Skin epidermis (tissue), 12 donors: ENCODE data around the gene CDC14A.

Source experiments
- H3K27ac ChIP-seq, 21 experiments: fragments of 200-600 bp; sonication (generic) in 11 of 21; one replicate each; pipeline ENCODE4 v1.5.0; 2020; ENCODE audit warnings: mild to moderate bottlenecking in 3 of 21, inconsistent platforms in 2 of 21, moderate library complexity in 2 of 21
- H3K4me3 ChIP-seq, 7 experiments: fragments of 200-600 bp; sonication (generic) in 2 of 7; one replicate each; pipeline ENCODE4 v1.5.0; 2020; ENCODE audit warnings: inconsistent platforms in 2 of 7, mild to moderate bottlenecking in 2 of 7, moderate library complexity in 1 of 7

Gene CDC14A

DNA sequence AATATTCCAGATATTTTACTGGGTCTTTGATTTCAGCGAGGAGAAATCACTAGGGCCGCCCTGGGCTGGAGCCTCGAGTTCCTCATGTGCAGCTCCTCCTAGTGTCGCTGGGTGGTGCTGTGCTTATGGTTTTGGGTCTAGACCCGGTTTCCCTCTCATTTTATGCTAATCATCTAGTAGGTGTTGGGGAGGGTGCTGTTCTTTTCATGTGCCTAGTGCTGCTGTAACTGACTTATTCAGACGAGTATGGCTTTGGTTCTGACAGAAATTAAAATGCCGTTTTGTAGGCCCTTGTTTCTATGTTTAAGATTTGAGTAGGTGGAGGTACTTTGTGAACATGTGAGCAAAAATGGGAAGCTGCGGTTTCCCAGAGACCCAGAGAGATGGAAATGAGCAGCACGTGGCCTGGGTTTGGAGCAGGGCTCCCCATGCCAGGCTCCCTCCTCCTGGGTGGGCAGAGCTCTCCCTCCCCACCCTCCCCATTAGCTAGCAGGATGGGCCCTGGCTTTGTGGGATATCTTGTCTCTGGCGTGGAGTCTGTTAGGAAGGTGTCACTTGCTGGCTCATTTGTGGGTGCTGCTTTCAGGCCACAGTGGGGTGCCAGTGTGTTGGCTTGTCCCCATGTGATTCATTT, 111.6 kb downstream of the CDC14A start:
- H3K27ac ChIP-seq: no peak overlapping the region
- H3K4me3 ChIP-seq: no peak overlapping the region

DNA sequence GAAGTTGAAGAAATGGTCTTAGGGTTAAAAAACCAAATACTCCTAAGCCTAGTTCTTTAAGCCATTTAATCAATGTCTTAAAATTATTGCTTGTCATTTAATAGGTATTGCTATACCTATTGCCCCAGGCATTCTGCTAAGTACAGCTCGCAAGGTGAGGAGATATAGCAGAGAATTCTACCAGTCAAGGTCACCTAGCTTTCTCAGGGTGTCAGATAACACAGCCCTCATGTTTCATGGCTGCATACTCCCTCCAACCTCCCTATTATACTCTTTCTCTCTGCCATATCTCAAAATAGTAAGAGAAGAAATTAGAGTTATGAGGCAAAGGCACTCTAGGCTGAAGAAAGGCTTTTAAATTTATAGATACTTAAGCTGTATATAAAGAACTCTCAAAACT, 117.3 kb downstream of the CDC14A start:
- Histone ChIP-seq H3K4me3 (no peak overlapping the region), H3K27ac (no peak overlapping the region)

DNA sequence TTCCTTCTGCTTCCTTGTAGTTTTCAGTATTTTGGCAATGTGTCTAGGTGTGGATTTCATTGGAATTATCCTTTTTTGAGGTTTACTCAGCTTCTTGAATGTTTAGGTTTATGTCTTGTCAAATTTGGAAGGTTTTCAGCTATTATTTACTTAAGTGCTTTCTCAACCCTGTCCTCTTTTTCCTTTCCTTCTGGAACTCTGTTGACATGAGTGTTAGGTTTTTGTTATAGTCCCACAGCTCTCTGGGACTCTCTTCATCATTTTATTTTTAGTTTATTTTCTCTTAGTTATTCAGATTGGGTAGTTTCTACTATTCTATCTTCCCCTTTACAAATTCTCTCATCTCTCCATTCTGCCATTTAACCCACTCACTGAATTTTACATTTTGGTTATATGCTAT, 122.5 kb downstream of the CDC14A start:
- no peak overlapping the region for H3K4me3 ChIP-seq
- H3K27ac ChIP-seq: no peak overlapping the region

DNA sequence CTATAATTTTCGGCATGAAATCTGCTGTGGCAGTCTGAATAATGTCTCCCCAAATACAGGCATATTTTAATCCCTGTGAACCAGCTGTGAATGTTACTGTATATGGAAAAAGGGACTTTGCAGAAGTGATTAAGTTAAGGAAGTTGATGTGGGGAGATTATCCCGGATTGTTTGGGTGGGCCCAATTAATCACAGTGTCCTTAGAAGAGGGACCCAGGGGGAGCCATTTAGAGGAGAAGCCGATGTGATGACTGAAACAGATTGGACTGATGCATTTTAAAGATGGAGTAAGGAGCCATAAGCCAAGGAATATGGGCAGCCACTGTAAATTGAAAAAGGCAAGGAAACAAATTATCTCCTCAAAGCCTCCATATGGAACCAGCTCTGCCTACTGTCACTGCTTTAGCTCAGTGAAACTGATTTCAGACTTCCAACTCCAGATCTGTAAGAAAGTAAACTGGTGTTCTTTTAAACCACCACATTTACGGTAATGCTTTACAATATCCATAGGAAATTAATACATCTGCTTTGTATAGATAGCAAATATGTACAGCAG, 124.5 kb downstream of the CDC14A start:
- no peak overlapping the region for H3K27ac ChIP-seq
- H3K4me3 ChIP-seq: no peak overlapping the region

DNA sequence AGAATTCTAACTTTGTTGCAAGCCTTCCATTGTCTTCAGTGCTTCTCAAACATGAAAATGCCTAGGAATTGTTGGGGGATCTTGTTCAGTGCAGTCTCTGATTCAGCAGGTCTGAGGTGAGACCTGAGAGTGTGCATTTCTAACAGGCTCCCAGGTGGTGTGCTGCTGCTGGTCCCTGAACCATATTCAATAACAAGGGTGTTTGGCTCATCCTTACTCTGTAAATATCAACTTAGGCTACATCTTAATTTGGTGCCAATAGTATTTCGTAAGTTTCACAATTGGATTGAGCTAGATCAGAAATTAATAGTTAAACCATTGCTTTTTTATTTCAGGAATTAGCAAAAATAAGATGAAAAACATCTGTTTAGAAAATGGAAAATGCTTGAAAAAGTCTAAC, 126.5 kb downstream of the CDC14A start:
- H3K27ac ChIP-seq: no peak overlapping the region

DNA sequence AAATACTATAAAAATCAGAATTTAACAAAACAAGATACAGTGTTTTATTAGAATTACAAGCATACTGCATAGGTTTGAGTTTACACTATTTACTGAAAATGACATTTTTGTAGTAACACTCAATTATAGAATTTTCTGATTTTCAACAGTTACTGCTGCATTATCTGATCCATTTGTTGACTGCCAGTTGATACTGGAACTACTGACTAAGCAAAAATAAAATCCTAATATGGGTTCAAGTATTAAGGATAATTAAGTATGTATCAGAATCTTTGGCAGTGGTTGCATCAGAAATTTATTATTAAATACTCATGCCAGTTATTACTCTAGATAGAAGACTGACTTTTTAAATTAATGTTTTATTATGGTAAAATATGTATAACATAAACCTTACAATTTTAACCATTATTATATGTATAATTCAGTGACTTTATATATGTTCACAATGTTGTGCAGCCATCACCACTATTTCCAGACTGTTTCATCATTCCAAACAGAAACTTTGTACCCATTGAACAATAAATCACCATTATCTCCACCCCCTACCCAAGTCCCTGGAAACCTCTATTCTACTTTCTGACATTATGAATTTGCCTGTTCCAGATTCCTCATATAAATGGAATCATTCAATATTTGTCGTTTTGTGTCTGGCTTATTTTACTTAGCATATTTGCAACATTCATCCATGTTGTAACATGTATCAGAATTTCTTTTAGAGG, 127.5 kb downstream of the CDC14A start:
- Histone ChIP-seq H3K27ac (no peak overlapping the region), H3K4me3 (no peak overlapping the region)

More for the DNA sequence above, 126.5 kb downstream of the CDC14A start:
- H3K4me3 ChIP-seq: no peak overlapping the region

DNA sequence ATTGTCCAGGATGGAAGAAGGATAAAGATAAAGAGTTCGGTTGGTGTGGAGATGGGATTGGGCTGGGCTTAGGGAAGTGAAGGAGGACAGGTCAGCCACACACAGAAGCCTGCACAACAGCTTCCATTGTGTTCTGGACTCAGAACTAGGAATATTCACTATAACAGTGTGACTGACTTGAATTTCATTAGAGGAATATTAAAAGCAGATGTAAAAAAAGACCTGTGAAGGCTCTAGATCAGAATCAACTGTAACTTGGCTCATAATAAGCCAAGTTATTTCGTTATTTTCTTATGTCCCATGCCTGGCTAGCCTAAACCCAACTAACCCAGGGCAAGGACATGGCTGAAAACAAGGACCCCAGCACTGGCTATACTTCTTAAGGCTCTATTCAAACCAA, 129.0 kb downstream of the CDC14A start:
- H3K4me3 ChIP-seq: no peak overlapping the region
- no peak overlapping the region for H3K27ac ChIP-seq

DNA sequence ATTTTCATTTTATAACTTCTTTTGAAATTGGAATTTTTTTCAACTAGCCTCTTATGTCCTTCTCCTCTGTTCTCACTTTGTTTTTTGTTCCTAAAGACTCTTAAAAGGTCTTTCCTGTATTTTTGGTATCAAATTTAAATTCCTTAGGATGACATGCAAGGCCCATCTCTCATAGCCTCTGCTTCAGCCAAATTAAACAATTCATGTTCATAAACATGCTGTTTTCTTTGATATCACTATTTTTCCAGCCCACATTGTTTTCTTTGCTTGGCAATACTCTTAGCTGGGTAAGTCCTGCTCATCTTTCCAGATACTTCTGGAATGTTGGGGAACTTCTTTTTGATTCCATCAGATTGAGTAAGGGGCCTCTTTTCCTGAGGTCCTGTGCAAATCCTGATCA, 129.9 kb downstream of the CDC14A start:
- H3K4me3 ChIP-seq: no peak overlapping the region
- no peak overlapping the region for H3K27ac ChIP-seq

DNA sequence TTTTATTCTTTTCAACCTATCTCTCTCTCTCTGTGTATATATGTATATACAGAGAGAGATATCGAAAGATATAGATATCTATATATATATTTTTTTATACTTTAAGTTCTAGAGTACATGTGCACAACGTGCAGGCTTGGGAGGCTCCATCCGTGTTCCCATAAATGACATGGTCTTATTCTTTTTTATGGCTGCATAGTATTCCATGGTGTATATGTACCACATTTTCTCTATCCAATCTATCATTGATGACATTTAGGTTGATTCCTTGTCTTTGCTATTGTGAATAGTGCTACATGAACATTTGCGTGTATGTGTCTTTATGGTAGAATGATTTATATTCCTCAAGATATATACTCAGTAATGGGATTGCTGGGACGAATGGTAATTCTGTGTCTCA, 130.4 kb downstream of the CDC14A start:
- Histone ChIP-seq H3K4me3 (no peak overlapping the region), H3K27ac (no peak overlapping the region)

DNA sequence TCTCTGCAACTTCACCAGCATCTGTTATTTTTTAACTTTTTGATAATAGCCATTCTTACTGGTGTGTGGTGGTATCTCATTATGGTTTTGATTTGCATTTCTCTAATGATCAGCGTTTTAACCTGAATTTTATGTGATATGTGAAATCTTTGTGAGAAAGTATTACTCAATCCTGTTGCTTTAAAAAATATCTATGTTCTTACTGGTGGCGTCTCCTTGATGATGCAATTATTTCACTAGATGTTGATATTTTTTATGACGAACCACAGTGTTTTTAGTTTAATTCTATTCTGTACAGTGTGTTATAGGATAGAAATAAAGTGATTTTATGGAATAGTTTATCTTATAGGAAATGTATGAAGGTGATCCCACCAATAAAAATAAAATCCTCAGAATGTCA, 130.9 kb downstream of the CDC14A start:
- H3K4me3 ChIP-seq: no peak overlapping the region
- H3K27ac ChIP-seq: no peak overlapping the region

DNA sequence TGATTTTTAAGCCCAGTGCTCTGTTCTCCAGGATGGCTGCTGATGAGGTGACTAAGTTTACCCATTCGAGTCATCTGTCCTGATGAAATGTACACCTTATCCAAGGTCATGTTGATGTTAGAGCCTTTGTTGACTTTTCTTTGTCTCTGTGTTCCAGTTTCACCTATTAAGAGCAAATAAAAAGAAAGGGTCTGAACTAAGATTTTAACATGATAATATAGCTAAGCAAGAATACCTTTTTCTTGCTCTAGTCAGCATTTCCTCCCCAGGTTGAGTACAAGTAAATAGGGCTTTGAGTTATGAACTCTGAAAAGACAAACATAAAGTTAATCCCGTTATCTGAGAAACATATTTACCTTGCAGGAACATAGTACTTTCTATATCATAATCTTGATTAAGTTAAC, 133.6 kb downstream of the CDC14A start:
- Histone ChIP-seq H3K27ac (no peak overlapping the region), H3K4me3 (no peak overlapping the region)

DNA sequence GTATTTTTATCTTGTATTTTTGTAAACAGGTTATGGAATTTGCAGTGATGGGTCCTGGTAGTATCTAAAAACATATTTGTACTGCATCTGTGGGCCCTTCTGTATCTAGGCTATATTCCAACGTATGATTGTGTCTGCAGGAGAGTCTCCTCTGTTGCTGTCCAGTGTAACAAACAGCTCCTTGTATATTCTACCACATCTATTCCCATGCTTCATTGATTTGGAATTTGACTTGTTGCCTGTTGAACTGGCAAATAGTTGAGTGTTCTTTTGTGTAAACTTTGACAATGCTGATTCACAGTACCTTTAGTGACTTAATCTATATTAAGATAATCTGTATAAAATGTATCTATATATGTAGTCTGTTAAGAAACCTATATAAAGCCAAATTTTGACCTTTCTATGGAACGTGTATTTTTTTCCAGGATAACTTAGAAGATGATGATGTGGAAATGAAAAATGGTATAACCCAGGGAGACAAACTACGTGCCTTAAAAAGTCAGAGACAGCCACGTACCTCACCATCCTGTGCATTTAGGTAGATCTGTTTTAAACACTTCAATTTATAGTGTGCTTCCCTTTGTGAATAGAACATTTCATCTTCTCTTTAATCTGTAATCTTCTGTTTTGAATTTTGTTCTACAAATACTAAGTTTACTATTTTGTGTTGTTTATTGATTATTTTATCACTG, 142.2 kb downstream of the CDC14A start:
- H3K27ac ChIP-seq: no peak overlapping the region
- no peak overlapping the region for H3K4me3 ChIP-seq

DNA sequence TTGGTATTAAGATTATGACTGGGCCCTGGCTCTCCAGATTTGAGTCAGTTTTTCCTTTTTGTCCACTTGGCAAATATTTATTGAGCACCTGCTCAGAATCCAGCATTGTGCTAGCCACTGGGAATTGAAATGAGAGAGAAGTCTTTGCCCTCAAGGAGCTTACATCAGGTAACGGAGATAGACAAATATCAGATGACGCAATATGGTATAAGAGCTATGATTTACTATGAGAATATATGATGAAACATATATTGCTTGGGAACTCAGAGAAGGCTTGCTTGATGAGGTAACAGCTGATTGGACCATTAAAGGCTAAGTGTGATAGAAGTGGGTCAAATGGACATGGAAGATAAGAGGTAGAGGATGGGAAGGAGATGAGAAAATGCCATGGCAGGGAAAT, 144.6 kb downstream of the CDC14A start:
- H3K4me3 ChIP-seq: no peak overlapping the region
- H3K27ac ChIP-seq: no peak overlapping the region

DNA sequence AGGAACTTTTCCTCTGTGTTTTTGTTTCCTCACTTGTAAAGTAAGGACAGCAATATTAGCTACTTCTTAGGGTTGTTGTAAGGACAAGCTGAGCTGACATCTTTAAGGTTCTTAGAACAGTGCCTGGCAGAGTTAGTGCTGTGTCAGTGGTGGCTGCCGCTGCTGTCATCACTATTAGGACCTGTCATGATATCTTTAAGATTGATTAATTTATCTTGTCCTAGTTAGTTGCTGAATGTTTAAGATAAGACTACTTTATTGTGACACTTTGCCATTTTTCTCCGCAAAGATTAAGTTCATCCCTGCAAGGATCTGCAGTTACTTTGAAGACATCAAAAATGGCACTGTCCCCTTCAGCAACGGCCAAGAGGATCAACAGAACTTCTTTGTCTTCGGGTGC, 145.5 kb downstream of the CDC14A start:
- Histone ChIP-seq H3K4me3 (no peak overlapping the region), H3K27ac (no peak overlapping the region)

DNA sequence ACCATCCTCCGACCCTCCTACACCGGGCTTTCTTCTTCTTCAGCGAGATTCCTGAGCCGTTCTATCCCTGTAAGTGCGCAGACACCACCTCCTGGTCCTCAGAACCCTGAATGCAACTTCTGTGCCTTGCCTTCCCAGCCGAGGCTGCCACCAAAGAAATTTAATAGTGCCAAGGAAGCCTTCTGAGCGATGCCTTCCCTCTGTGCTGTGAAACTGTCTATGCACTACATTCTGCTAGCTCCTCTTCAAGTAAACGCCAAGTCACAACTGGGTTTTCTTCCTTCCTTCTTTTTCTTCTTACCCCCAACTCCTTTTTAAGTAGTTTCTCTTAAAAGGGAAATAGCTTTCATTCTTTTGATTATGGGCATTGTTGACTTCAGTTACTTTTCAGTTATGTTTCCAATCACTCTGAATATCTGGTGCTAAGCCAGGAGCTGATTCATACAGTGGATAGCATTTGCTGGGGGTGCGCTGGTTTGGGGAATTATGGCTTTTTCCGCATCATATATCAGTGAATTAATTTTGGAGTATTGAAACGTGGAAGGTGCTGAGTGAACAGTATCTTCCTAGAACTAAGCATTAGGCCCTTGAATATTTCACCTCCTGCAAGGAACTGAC, 147.0 kb downstream of the CDC14A start:
- Histone ChIP-seq H3K4me3 (no peak overlapping the region), H3K27ac (no peak overlapping the region)

DNA sequence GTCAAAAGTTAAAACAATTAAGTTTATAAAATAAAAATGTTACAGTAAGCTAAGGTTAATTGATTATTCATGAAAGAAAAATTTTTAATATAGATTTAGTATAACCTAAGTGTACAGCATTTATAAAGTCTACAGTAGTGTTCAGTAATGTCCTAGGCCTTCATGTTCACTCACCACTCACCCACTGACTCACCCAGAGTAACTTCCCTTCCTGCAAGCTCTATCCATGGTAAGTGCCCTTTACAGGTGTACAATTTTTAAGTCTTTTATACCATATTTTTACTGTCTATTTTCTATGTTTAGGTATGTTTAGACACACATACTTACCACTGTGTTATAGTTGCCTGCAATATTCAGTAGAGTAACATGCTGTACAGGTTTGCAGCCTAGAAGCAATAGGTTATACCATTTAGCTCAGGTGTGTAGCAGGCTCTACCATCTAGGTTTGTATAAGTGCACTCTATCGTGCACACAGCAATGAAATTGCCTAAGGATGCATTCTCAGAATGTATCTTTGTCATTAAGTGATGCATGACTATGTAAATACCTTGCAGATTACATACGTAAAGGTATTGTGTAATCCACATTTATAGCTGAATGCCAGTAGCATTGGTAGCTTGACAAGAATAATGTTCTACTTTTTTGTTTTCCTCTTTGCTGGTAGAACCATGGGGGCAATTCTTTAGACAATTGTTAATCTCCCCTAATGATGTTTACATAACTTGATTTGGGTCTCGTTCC, 149.9 kb downstream of the CDC14A start:
- H3K4me3 ChIP-seq: no peak overlapping the region
- no peak overlapping the region for H3K27ac ChIP-seq

DNA sequence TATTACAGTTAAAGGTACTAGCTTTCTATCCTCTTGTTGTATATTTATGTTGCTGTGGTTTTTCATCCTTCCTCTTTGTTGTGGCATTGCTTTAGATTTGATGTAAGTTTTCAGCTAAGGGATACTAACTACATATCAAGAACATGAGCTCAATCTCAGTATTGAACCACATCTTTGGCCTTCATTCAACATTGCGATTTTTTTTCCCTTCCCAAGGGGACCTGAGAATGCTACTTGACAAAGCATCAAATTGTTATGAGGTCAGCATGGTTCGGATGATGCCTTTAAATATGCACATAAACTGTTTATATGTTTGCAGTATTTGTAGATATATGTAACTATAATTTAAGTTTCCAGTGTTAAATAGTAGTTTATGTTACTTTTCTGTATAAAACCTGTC, 153.9 kb downstream of the CDC14A start:
- H3K4me3 ChIP-seq: no peak overlapping the region
- no peak overlapping the region for H3K27ac ChIP-seq

DNA sequence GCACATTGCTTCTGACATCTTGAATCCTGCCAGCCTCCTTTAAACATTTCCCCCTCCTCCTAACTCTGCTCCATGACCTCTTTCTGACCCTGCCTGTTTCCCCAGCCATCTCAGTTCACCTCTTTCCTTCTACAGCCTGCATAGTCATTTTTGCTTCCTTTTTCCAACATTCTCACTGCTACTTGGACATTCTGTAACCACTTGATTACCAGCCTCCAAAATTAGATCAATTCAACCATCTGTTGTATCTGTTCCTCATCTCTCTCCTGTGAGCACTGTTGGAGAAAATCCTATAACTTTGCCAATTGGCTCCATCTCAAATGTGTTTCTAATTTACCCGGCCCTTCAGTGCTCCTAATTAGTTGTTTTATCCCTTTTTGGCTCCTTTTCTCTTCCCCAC, 158.1 kb downstream of the CDC14A start:
- Histone ChIP-seq H3K27ac (no peak overlapping the region), H3K4me3 (no peak overlapping the region)

DNA sequence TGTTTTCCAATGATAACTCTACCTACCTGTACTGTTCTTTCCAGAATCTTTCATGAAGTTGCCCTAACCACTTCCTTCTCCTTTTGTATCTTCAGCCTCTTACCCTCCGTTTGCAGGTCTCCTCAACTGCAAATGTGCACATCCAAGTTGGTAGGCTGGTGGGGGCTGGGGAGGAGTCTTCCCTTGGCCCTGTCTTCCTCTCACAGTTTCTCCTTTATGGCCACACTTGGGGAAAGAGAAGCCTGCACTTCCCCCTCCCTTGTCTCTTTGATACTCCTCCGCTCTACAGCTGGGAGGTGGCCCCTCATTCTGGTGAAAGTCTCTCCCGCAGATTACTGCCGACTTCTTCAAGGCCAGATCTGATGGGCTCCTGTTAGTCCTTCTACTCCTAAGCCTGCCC, 158.8 kb downstream of the CDC14A start:
- H3K4me3 ChIP-seq: no peak overlapping the region
- no peak overlapping the region for H3K27ac ChIP-seq

DNA sequence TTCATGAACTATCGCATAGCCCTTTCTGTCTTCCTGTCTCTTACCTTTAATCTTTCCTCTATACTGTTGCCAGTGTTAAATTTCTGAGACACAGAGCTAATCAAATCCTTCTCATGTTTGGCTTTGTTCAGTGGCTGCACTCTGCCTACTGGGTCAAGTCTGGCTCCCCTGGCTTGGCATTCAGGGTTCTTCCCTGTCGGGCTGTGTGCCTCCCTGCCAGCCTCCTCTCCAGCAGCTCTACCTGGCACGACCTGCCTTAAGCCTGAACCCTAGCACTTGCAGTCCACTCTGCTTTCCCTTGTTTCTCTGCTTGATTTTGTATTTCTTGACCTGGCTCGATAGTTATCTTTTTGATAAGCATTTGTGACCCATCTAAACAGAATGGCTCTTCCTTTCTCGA, 159.5 kb downstream of the CDC14A start:
- H3K27ac ChIP-seq: no peak overlapping the region
- no peak overlapping the region for H3K4me3 ChIP-seq
